GM23248 (cell line): ENCODE results near the gene JARID2.

Experiments used
- EZH2 ChIP-seq: fragments of 200-600 bp; sonication (generic); IDR thresholded peaks from 2 replicates; pipeline ENCODE4 v1.6.1; 2018; ENCODE audit warnings: antibody characterized with exemption, mild to moderate bottlenecking; ENCODE audit not compliant: insufficient read depth, poor library complexity, severe bottlenecking
- EZH2phosphoT487 ChIP-seq: fragments of 200-600 bp; sonication (generic); IDR thresholded peaks from 2 replicates; pipeline ENCODE4 v1.6.1; 2018; ENCODE audit warnings: antibody characterized with exemption, moderate library complexity, mild to moderate bottlenecking, low read depth; ENCODE audit not compliant: insufficient read depth

- TF ChIP-seq EZH2phosphoT487, result no peak
- TF ChIP-seq EZH2, result no peak
Measured at GRCh38 chr6:15364401-15365037, 118.7 kb downstream of the JARID2 start.
